ENCODE measurements around the gene NFATC1.
A peak's percentile ranks its signal among the peaks of the same experiment; 100 is the strongest.

The NFATC1 gene

GRCh38 chr18:79458917-79459803 is 63.4 kb downstream of the NFATC1 start:
- Histone ChIP-seq H3K4me1 (ENCODE audit: control insufficient read depth in 1 of 2, insufficient read depth in 2 of 2, low read length in 2 of 2) (peaks cover 4 to 17% of the 10 kb centered on the region in 2 donors), H3K27me3 (ENCODE audit: low read depth, low read length) (no peaks in the 10 kb centered on the region), H3K9me3 (ENCODE audit: control insufficient read depth in 1 of 2, low read length in 2 of 2) (no peaks in the 10 kb centered on the region), H3K27ac (ENCODE audit: low read length) (peak overlapping the region; percentile 58), H3K36me3 (ENCODE audit: control insufficient read depth in 1 of 2, insufficient read depth in 2 of 2, low read length in 2 of 2) (peaks cover 15 to 41% of the 10 kb centered on the region in 2 donors), H3K4me3 (ENCODE audit: low read depth in 1 of 2, low read length in 2 of 2) (peak overlapping the region in 1 of 2 donors; percentile 20)

GRCh38 chr18:79459946-79460480 is 64.3 kb downstream of the NFATC1 start:
- Histone ChIP-seq H3K9me3 (ENCODE audit: control insufficient read depth in 1 of 2, low read length in 2 of 2) (no peaks in the 10 kb centered on the region), H3K4me3 (ENCODE audit: low read depth in 1 of 2, low read length in 2 of 2) (no peak overlapping the region), H3K27me3 (ENCODE audit: low read depth, low read length) (no peaks in the 10 kb centered on the region), H3K4me1 (ENCODE audit: control insufficient read depth in 1 of 2, insufficient read depth in 2 of 2, low read length in 2 of 2) (peaks cover 4 to 18% of the 10 kb centered on the region in 2 donors), H3K27ac (ENCODE audit: low read length) (no peak overlapping the region), H3K36me3 (ENCODE audit: control insufficient read depth in 1 of 2, insufficient read depth in 2 of 2, low read length in 2 of 2) (peaks cover 11 to 36% of the 10 kb centered on the region in 2 donors)

GRCh38 chr18:79460481-79461300 is 65.0 kb downstream of the NFATC1 start:
- H3K4me3 ChIP-seq (ENCODE audit: low read depth in 1 of 2, low read length in 2 of 2): no peak overlapping the region
- H3K4me1 ChIP-seq (ENCODE audit: control insufficient read depth in 1 of 2, insufficient read depth in 2 of 2, low read length in 2 of 2): peaks cover 4 to 25% of the 10 kb centered on the region in 2 donors
- H3K36me3 ChIP-seq (ENCODE audit: control insufficient read depth in 1 of 2, insufficient read depth in 2 of 2, low read length in 2 of 2): peaks cover 10 to 36% of the 10 kb centered on the region in 2 donors
- no peaks in the 10 kb centered on the region for H3K27me3 ChIP-seq (ENCODE audit: low read depth, low read length)
- H3K27ac ChIP-seq (ENCODE audit: low read length): no peak overlapping the region
- no peaks in the 10 kb centered on the region for H3K9me3 ChIP-seq (ENCODE audit: control insufficient read depth in 1 of 2, low read length in 2 of 2)

- Histone ChIP-seq H3K9me3 (ENCODE audit: control insufficient read depth in 1 of 2, low read length in 2 of 2) (no peaks in the 10 kb centered on the region), H3K27ac (ENCODE audit: low read length) (no peak overlapping the region), H3K27me3 (ENCODE audit: low read depth, low read length) (no peaks in the 10 kb centered on the region), H3K4me3 (ENCODE audit: low read depth in 1 of 2, low read length in 2 of 2) (no peak overlapping the region), H3K36me3 (ENCODE audit: control insufficient read depth in 1 of 2, insufficient read depth in 2 of 2, low read length in 2 of 2) (peaks cover 6 to 41% of the 10 kb centered on the region in 2 donors), H3K4me1 (ENCODE audit: control insufficient read depth in 1 of 2, insufficient read depth in 2 of 2, low read length in 2 of 2) (peaks cover 4 to 28% of the 10 kb centered on the region in 2 donors)
Observed at GRCh38 chr18:79461627-79462026, 65.9 kb downstream of the NFATC1 start.

GRCh38 chr18:79463424-79463960 is 67.8 kb downstream of the NFATC1 start:
- Histone ChIP-seq H3K27ac (ENCODE audit: low read length) (no peak overlapping the region), H3K4me1 (ENCODE audit: control insufficient read depth in 1 of 2, insufficient read depth in 2 of 2, low read length in 2 of 2) (peaks cover 4 to 20% of the 10 kb centered on the region in 2 donors), H3K4me3 (ENCODE audit: low read depth in 1 of 2, low read length in 2 of 2) (no peak overlapping the region), H3K36me3 (ENCODE audit: control insufficient read depth in 1 of 2, insufficient read depth in 2 of 2, low read length in 2 of 2) (peaks cover 11 to 54% of the 10 kb centered on the region in 2 donors), H3K9me3 (ENCODE audit: control insufficient read depth in 1 of 2, low read length in 2 of 2) (no peaks in the 10 kb centered on the region), H3K27me3 (ENCODE audit: low read depth, low read length) (no peaks in the 10 kb centered on the region)

- no peaks in the 10 kb centered on the region for H3K27me3 ChIP-seq (ENCODE audit: low read depth, low read length)
- H3K9me3 ChIP-seq (ENCODE audit: control insufficient read depth in 1 of 2, low read length in 2 of 2): no peaks in the 10 kb centered on the region
- no peak overlapping the region for H3K4me3 ChIP-seq (ENCODE audit: low read depth in 1 of 2, low read length in 2 of 2)
- H3K27ac ChIP-seq (ENCODE audit: low read length): no peak overlapping the region
- peaks cover 0 to 10% of the 10 kb centered on the region in 2 donors for H3K4me1 ChIP-seq (ENCODE audit: control insufficient read depth in 1 of 2, insufficient read depth in 2 of 2, low read length in 2 of 2)
- peaks cover 11 to 63% of the 10 kb centered on the region in 2 donors for H3K36me3 ChIP-seq (ENCODE audit: control insufficient read depth in 1 of 2, insufficient read depth in 2 of 2, low read length in 2 of 2)
Observed at GRCh38 chr18:79465392-79465991, 69.8 kb downstream of the NFATC1 start.

GRCh38 chr18:79466591-79466990 is 70.9 kb downstream of the NFATC1 start:
- Histone ChIP-seq H3K9me3 (ENCODE audit: control insufficient read depth in 1 of 2, low read length in 2 of 2) (no peaks in the 10 kb centered on the region), H3K4me3 (ENCODE audit: low read depth in 1 of 2, low read length in 2 of 2) (no peak overlapping the region), H3K4me1 (ENCODE audit: control insufficient read depth in 1 of 2, insufficient read depth in 2 of 2, low read length in 2 of 2) (peaks cover 0 to 10% of the 10 kb centered on the region in 2 donors), H3K36me3 (ENCODE audit: control insufficient read depth in 1 of 2, insufficient read depth in 2 of 2, low read length in 2 of 2) (peaks cover 10 to 52% of the 10 kb centered on the region in 2 donors), H3K27ac (ENCODE audit: low read length) (no peak overlapping the region), H3K27me3 (ENCODE audit: low read depth, low read length) (no peaks in the 10 kb centered on the region)

- Histone ChIP-seq H3K27me3 (ENCODE audit: low read depth, low read length) (no peaks in the 10 kb centered on the region), H3K36me3 (ENCODE audit: control insufficient read depth in 1 of 2, insufficient read depth in 2 of 2, low read length in 2 of 2) (peaks cover 4 to 47% of the 10 kb centered on the region in 2 donors), H3K4me1 (ENCODE audit: control insufficient read depth in 1 of 2, insufficient read depth in 2 of 2, low read length in 2 of 2) (peaks cover 0 to 10% of the 10 kb centered on the region in 2 donors), H3K9me3 (ENCODE audit: control insufficient read depth in 1 of 2, low read length in 2 of 2) (no peaks in the 10 kb centered on the region), H3K4me3 (ENCODE audit: low read depth in 1 of 2, low read length in 2 of 2) (no peak overlapping the region), H3K27ac (ENCODE audit: low read length) (no peak overlapping the region)
Observed at GRCh38 chr18:79467126-79467525, 71.4 kb downstream of the NFATC1 start.

- Histone ChIP-seq H3K27me3 (ENCODE audit: low read depth, low read length) (no peaks in the 10 kb centered on the region), H3K9me3 (ENCODE audit: control insufficient read depth in 1 of 2, low read length in 2 of 2) (no peaks in the 10 kb centered on the region), H3K4me3 (ENCODE audit: low read depth in 1 of 2, low read length in 2 of 2) (no peak overlapping the region), H3K27ac (ENCODE audit: low read length) (no peak overlapping the region), H3K4me1 (ENCODE audit: control insufficient read depth in 1 of 2, insufficient read depth in 2 of 2, low read length in 2 of 2) (peaks cover 0 to 10% of the 10 kb centered on the region in 2 donors), H3K36me3 (ENCODE audit: control insufficient read depth in 1 of 2, insufficient read depth in 2 of 2, low read length in 2 of 2) (peaks cover 4 to 47% of the 10 kb centered on the region in 2 donors)
Observed at GRCh38 chr18:79468119-79468789, 72.5 kb downstream of the NFATC1 start.

- Histone ChIP-seq H3K4me3 (ENCODE audit: low read depth in 1 of 2, low read length in 2 of 2) (no peak overlapping the region), H3K9me3 (ENCODE audit: control insufficient read depth in 1 of 2, low read length in 2 of 2) (no peaks in the 10 kb centered on the region), H3K27me3 (ENCODE audit: low read depth, low read length) (no peaks in the 10 kb centered on the region), H3K27ac (ENCODE audit: low read length) (no peak overlapping the region), H3K4me1 (ENCODE audit: control insufficient read depth in 1 of 2, insufficient read depth in 2 of 2, low read length in 2 of 2) (peaks cover 0 to 10% of the 10 kb centered on the region in 2 donors), H3K36me3 (ENCODE audit: control insufficient read depth in 1 of 2, insufficient read depth in 2 of 2, low read length in 2 of 2) (peaks cover 4 to 46% of the 10 kb centered on the region in 2 donors)
Observed at GRCh38 chr18:79469309-79469708, 73.6 kb downstream of the NFATC1 start.
